ENCODE data around the gene FAM110C.
"Not testable (repeated sequence)": the region's sequence is repeated elsewhere in the genome, so short reads cannot be mapped to it uniquely, and the experiment has no call there.

The FAM110C gene

GRCh38 chr2:44748-45341 lies 1.5 kb downstream of the FAM110C start:
- peak; percentile 51 for DNase-seq (ENCODE audit: low spot score)

GRCh38 chr2:42788-43187 lies 3.5 kb downstream of the FAM110C start:
- no peak for DNase-seq (ENCODE audit: low spot score)

- DNase-seq (ENCODE audit: low spot score), result no peak
Measured at GRCh38 chr2:40465-40864, 5.8 kb downstream of the FAM110C start.

- DNase-seq (ENCODE audit: low spot score), result no peak
Measured at GRCh38 chr2:38155-38554, 8.2 kb downstream of the FAM110C start.

- no peak for DNase-seq (ENCODE audit: low spot score)
Measured at GRCh38 chr2:36318-36717, 10.0 kb downstream of the FAM110C start.

- DNase-seq (ENCODE audit: low spot score), result no peak
Measured at GRCh38 chr2:35852-36251, 10.5 kb downstream of the FAM110C start.

GRCh38 chr2:33620-34019 lies 12.7 kb downstream of the FAM110C start:
- no peak for DNase-seq (ENCODE audit: low spot score)

- no peak for DNase-seq (ENCODE audit: low spot score)
Measured at GRCh38 chr2:32068-32467, 14.2 kb downstream of the FAM110C start.

- DNase-seq (ENCODE audit: low spot score), result no peak
Measured at GRCh38 chr2:29253-29652, 17.1 kb downstream of the FAM110C start.

GRCh38 chr2:28406-28975 lies 17.8 kb downstream of the FAM110C start:
- no peak for DNase-seq (ENCODE audit: low spot score)

GRCh38 chr2:26891-27290 lies 19.4 kb downstream of the FAM110C start:
- no peak for DNase-seq (ENCODE audit: low spot score)

- no peak for DNase-seq (ENCODE audit: low spot score)
Measured at GRCh38 chr2:25543-25942, 20.8 kb downstream of the FAM110C start.

GRCh38 chr2:24591-24990 lies 21.7 kb downstream of the FAM110C start:
- DNase-seq (ENCODE audit: low spot score), result not testable (repeated sequence)

- DNase-seq (ENCODE audit: low spot score), result no peak
Measured at GRCh38 chr2:24107-24506, 22.2 kb downstream of the FAM110C start.

- no peak for DNase-seq (ENCODE audit: low spot score)
Measured at GRCh38 chr2:23283-23682, 23.0 kb downstream of the FAM110C start.

- DNase-seq (ENCODE audit: low spot score), result not testable (repeated sequence)
Measured at GRCh38 chr2:22244-22643, 24.1 kb downstream of the FAM110C start.

GRCh38 chr2:20259-20658 lies 26.0 kb downstream of the FAM110C start:
- not testable (repeated sequence) for DNase-seq (ENCODE audit: low spot score)

GRCh38 chr2:19505-19904 lies 26.8 kb downstream of the FAM110C start:
- DNase-seq (ENCODE audit: low spot score), result no peak

GRCh38 chr2:18402-19271 lies 27.7 kb downstream of the FAM110C start:
- DNase-seq (ENCODE audit: low spot score), result no peak

- DNase-seq (ENCODE audit: low spot score), result not testable (repeated sequence)
Measured at GRCh38 chr2:15916-16315, 30.4 kb downstream of the FAM110C start.

- peak; percentile 42 for DNase-seq (ENCODE audit: low spot score)
Measured at GRCh38 chr2:11248-11941, 34.9 kb downstream of the FAM110C start.

GRCh38 chr2:10222-10875 lies 36.0 kb downstream of the FAM110C start:
- no peak for DNase-seq (ENCODE audit: low spot score)

Measured in iPS-NIHi11 (cell line).